HEK293 (cell line): ENCODE measurements around the gene KLK4.

Experiments
- CTCF ChIA-PET: fragments of 350-600 bp; formaldehyde crosslinking; extraction: SDS; loops from one replicate; lab custom pipeline; 2021; ENCODE audit warnings: antibody characterized with exemption; lab: Yijun Ruan, JAX
- POLR2A ChIA-PET: fragments of 300-600 bp; formaldehyde crosslinking; extraction: SDS; loops from one replicate; lab custom pipeline; 2020; ENCODE audit warnings: antibody characterized with exemption, inconsistent platforms; lab: Yijun Ruan, JAX
- H3K27ac ChIP-seq: fragments of 200-500 bp; sonication (Bioruptor generic); 2 replicates; pipeline ENCODE4 v1.5.1; 2014; ENCODE audit warnings: low read depth, low read length, control low read depth, inconsistent platforms; ENCODE audit errors: extremely low read depth
- H3K36me3 ChIP-seq, 2 experiments: fragments of 200-500 bp in 1 of 2; sonication (Bioruptor generic) in 1 of 2; 1 replicate in 1 of 2; 2 replicates in 1 of 2; pipeline ENCODE4 v1.5.1; 2014 to 2017; ENCODE audit warnings: inconsistent platforms in 2 of 2, low read length in 2 of 2; ENCODE audit not compliant: control insufficient read depth in 2 of 2, insufficient read depth in 1 of 2
- H3K4me1 ChIP-seq: fragments of 200-500 bp; sonication (Bioruptor generic); 2 replicates; pipeline ENCODE4 v1.5.1; 2014; ENCODE audit warnings: mild to moderate bottlenecking, low read length, inconsistent platforms; ENCODE audit not compliant: control insufficient read depth, insufficient read depth
- H3K4me3 ChIP-seq: 2 replicates; pipeline ENCODE4 v1.5.1; 2011; ENCODE audit warnings: low read depth, mild to moderate bottlenecking, control low read depth, low read length, moderate library complexity
- H3K9me3 ChIP-seq: fragments of 200-500 bp; sonication (Bioruptor generic); 2 replicates; pipeline ENCODE4 v1.5.1; 2014; ENCODE audit warnings: low read depth, low read length, inconsistent platforms; ENCODE audit not compliant: control insufficient read depth, insufficient read depth
- CTCF ChIP-seq: fragments of 450-650 bp; formaldehyde crosslinking; IDR thresholded peaks from 2 replicates; pipeline ENCODE4 v1.5.1; 2016; ENCODE audit warnings: missing biosample characterization, missing genetic modification characterization
- FEZF1 ChIP-seq: fragments of 450-650 bp; formaldehyde crosslinking; IDR thresholded peaks from 2 replicates; pipeline ENCODE4 v1.5.1; 2016; ENCODE audit warnings: missing biosample characterization, missing genetic modification characterization
- HOXC10 ChIP-seq: sonication (generic); formaldehyde crosslinking; IDR thresholded peaks from 2 replicates; pipeline ENCODE4 v1.8.1; 2023; ENCODE audit warnings: mild to moderate bottlenecking, missing genetic modification reagents
- KLF7 ChIP-seq: fragments of 450-650 bp; formaldehyde crosslinking; IDR thresholded peaks from 2 replicates; pipeline ENCODE4 v1.5.1; 2016; ENCODE audit warnings: missing biosample characterization, missing genetic modification characterization, borderline replicate concordance
- OSR2 ChIP-seq: fragments of 450-650 bp; formaldehyde crosslinking; IDR thresholded peaks from 2 replicates; pipeline ENCODE4 v1.5.1; 2016; ENCODE audit warnings: missing biosample characterization, missing genetic modification characterization
- PRDM1 ChIP-seq: fragments of 450-650 bp; formaldehyde crosslinking; IDR thresholded peaks from 2 replicates; pipeline ENCODE4; 2016; ENCODE audit warnings: missing biosample characterization, missing genetic modification characterization
- SP2 ChIP-seq: fragments of 450-650 bp; formaldehyde crosslinking; IDR thresholded peaks from 2 replicates; pipeline ENCODE4 v1.5.1; 2016; ENCODE audit warnings: missing biosample characterization, missing genetic modification characterization
- YY1 ChIP-seq: fragments of 450-650 bp; formaldehyde crosslinking; IDR thresholded peaks from 2 replicates; pipeline ENCODE4 v1.5.1; 2018; ENCODE audit warnings: missing biosample characterization, missing genetic modification characterization
- ZEB2 ChIP-seq: fragments of 450-650 bp; formaldehyde crosslinking; IDR thresholded peaks from 2 replicates; pipeline ENCODE4 v1.5.1; 2016; ENCODE audit warnings: missing biosample characterization, missing genetic modification characterization
- ZNF175 ChIP-seq: fragments of 450-650 bp; formaldehyde crosslinking; IDR thresholded peaks from 2 replicates; pipeline ENCODE4 v1.5.1; 2016; ENCODE audit warnings: missing biosample characterization, missing genetic modification characterization
- ZNF24 ChIP-seq: fragments of 450-650 bp; formaldehyde crosslinking; IDR thresholded peaks from 2 replicates; pipeline ENCODE4 v1.5.1; 2016; ENCODE audit warnings: missing biosample characterization, missing genetic modification characterization
- ZNF280C ChIP-seq: fragments of 450-650 bp; formaldehyde crosslinking; IDR thresholded peaks from 2 replicates; pipeline ENCODE4 v1.5.1; 2016; ENCODE audit warnings: missing biosample characterization, missing genetic modification characterization
- ZNF280D ChIP-seq: fragments of 450-650 bp; formaldehyde crosslinking; IDR thresholded peaks from 2 replicates; pipeline ENCODE4 v1.5.1; 2016; ENCODE audit warnings: missing biosample characterization, missing genetic modification characterization
- ZNF350 ChIP-seq: fragments of 450-650 bp; formaldehyde crosslinking; IDR thresholded peaks from 2 replicates; pipeline ENCODE4 v1.5.0; 2017; ENCODE audit warnings: missing biosample characterization, mild to moderate bottlenecking, missing genetic modification characterization
- ZNF391 ChIP-seq: fragments of 450-650 bp; formaldehyde crosslinking; IDR thresholded peaks from 2 replicates; pipeline ENCODE4 v1.5.1; 2016; ENCODE audit warnings: low read depth, missing biosample characterization, missing genetic modification characterization, borderline replicate concordance
- ZNF394 ChIP-seq: fragments of 450-650 bp; formaldehyde crosslinking; IDR thresholded peaks from 2 replicates; pipeline ENCODE4 v1.5.1; 2016; ENCODE audit warnings: missing biosample characterization, missing genetic modification characterization, mild to moderate bottlenecking, moderate library complexity, borderline replicate concordance
- ZNF514 ChIP-seq: fragments of 450-650 bp; formaldehyde crosslinking; IDR thresholded peaks from 2 replicates; pipeline ENCODE4 v1.5.1; 2016; ENCODE audit warnings: missing biosample characterization, missing genetic modification characterization
- ZNF692 ChIP-seq: fragments of 450-650 bp; formaldehyde crosslinking; IDR thresholded peaks from 2 replicates; pipeline ENCODE4 v1.5.1; 2016; ENCODE audit warnings: missing biosample characterization, missing genetic modification characterization
- ZNF768 ChIP-seq: fragments of 450-650 bp; formaldehyde crosslinking; IDR thresholded peaks from 2 replicates; pipeline ENCODE4 v1.5.1; 2018; ENCODE audit warnings: missing biosample characterization, mild to moderate bottlenecking, missing genetic modification characterization
- ZNF777 ChIP-seq: fragments of 450-650 bp; formaldehyde crosslinking; IDR thresholded peaks from 2 replicates; pipeline ENCODE4 v1.5.1; 2017; ENCODE audit warnings: missing biosample characterization, missing genetic modification characterization, borderline replicate concordance
- ZNF791 ChIP-seq: fragments of 450-650 bp; formaldehyde crosslinking; IDR thresholded peaks from 2 replicates; pipeline ENCODE4 v1.5.1; 2016; ENCODE audit warnings: missing biosample characterization, missing genetic modification characterization
- ZNF837 ChIP-seq: fragments of 450-650 bp; formaldehyde crosslinking; IDR thresholded peaks from 2 replicates; pipeline ENCODE4 v1.5.1; 2016; ENCODE audit warnings: missing biosample characterization, missing genetic modification characterization
- ZSCAN30 ChIP-seq: fragments of 450-650 bp; IDR thresholded peaks from 2 replicates; pipeline ENCODE4 v1.5.1; 2018; ENCODE audit warnings: missing biosample characterization, mild to moderate bottlenecking, missing genetic modification characterization, moderate library complexity

Gene KLK4

GRCh38 chr19:50898018-50898417, 13.2 kb downstream of the KLK4 start:
- Histone ChIP-seq H3K4me3 (no peak overlapping the region), H3K9me3 (no peaks in the 10 kb centered on the region), H3K36me3 (no peaks in the 10 kb centered on the region), H3K27ac (no peak overlapping the region), H3K4me1 (no peaks in the 10 kb centered on the region; the same call in 1 of the 2 replicates)
- ChIA-PET POLR2A (no interaction called here), CTCF (interaction anchor here (0.6 to 2.1 kb wide), 6 partner anchors 8 to 113 kb away, joined by 3 to 18 read pairs (median 3); no protein-coding TSS in a partner anchor)
- no peak for TF ChIP-seq ZNF777 (tag by site-specific recombination)
- no peak for TF ChIP-seq ZNF791 (tag by site-specific recombination)
- TF ChIP-seq ZNF391 (tag by site-specific recombination), result no peak
- TF ChIP-seq ZNF280C, result no peak
- TF ChIP-seq ZNF350 (tag by site-specific recombination), result no peak
- TF ChIP-seq SP2 (tag by site-specific recombination), result no peak
- TF ChIP-seq ZSCAN30 (tag by site-specific recombination), result no peak
- no peak for TF ChIP-seq YY1 (tag by site-specific recombination)
- no peak for TF ChIP-seq ZNF394 (tag by site-specific recombination)
- TF ChIP-seq ZEB2, result no peak
- TF ChIP-seq ZNF514 (tag by site-specific recombination), result no peak
- no peak for TF ChIP-seq KLF7
- no peak for TF ChIP-seq ZNF692
- peak; percentile 85 for TF ChIP-seq ZNF768 (tag by site-specific recombination)
- peak; percentile 75; the same call in 1 of the 2 replicates for TF ChIP-seq ZNF280D (tag by site-specific recombination)
- TF ChIP-seq OSR2 (tag by site-specific recombination), result no peak
- no peak for TF ChIP-seq FEZF1

- H3K4me1 ChIP-seq, result no peaks in the 10 kb centered on the region; the same call in 1 of the 2 replicates
- ChIA-PET POLR2A (no interaction called here), CTCF (interaction anchor here (0.6 to 2.1 kb wide), 5 partner anchors 8 to 114 kb away, joined by 3 to 18 read pairs (median 3); no protein-coding TSS in a partner anchor)
- no peak overlapping the region for H3K27ac ChIP-seq
- H3K4me3 ChIP-seq, result no peak overlapping the region
- TF ChIP-seq ZNF24 (tag by site-specific recombination) (no peak), ZNF837 (tag by site-specific recombination) (no peak), ZNF175 (tag by site-specific recombination) (no peak), HOXC10 (CRISPR knock-in tag) (no peak), PRDM1 (tag by site-specific recombination) (peak; percentile 59), CTCF (tag by site-specific recombination) (0 out of 2 replicates have a peak, but pooled peaks have one; percentile 34)
- no peaks in the 10 kb centered on the region for H3K9me3 ChIP-seq
- H3K36me3 ChIP-seq, result no peaks in the 10 kb centered on the region
These were observed 13.6 kb downstream of the KLK4 start for GRCh38 chr19:50897612-50898011.
